ENCODE data around the gene CACNB1. TPM values are rescaled to one million over a fixed set of nuclear protein-coding genes. Genes with fewer than 3 reads are reported as not detected.

Gene CACNB1
- total RNA-seq, 2 donors from 2014 or later: 3.6 to 13.4 TPM

DNA sequence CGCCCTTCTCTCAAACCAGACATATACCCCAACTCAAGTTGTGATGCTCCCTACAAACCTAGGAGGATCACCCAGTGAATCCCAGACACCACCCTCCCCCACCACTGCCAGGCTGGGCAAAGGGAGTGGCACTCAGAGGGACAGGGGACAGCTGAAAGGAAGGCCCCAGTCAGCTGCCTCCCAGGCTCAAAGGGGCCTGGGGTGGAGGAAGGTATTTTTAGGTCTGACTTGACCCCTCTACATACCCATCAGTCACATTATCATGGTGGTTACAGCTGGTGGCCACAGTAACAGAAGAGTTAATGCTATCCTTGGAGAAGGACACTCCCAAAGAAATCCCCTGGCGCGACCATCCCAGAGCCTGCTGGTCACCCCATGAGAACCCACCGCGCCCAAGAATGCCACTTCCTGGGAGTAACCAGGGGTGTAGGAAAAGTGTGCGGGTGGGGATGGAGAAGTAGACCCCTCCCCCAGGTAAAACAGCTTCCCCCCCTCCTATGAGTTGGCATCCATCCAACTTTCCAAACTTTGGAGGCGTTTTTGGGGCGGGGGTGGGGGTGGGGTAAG, 1.1 kb downstream of the CACNB1 start:
- Histone ChIP-seq H3K27ac (peak overlapping the region; percentile 81 to 86), H3K4me1 (peaks cover 0 to 49% of the 10 kb centered on the region in 2 donors), H3K27me3 (no peaks in the 10 kb centered on the region), H3K36me3 (peaks cover 2% of the 10 kb centered on the region), H3K9me3 (no peaks in the 10 kb centered on the region), H3K4me3 (peak overlapping the region; percentile 62 to 82)
- no peak for DNase-seq (ENCODE audit: low spot score)
- TF ChIP-seq, protein P1, sequence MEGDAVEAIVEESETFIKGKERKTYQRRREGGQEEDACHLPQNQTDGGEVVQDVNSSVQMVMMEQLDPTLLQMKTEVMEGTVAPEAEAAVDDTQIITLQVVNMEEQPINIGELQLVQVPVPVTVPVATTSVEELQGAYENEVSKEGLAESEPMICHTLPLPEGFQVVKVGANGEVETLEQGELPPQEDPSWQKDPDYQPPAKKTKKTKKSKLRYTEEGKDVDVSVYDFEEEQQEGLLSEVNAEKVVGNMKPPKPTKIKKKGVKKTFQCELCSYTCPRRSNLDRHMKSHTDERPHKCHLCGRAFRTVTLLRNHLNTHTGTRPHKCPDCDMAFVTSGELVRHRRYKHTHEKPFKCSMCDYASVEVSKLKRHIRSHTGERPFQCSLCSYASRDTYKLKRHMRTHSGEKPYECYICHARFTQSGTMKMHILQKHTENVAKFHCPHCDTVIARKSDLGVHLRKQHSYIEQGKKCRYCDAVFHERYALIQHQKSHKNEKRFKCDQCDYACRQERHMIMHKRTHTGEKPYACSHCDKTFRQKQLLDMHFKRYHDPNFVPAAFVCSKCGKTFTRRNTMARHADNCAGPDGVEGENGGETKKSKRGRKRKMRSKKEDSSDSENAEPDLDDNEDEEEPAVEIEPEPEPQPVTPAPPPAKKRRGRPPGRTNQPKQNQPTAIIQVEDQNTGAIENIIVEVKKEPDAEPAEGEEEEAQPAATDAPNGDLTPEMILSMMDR (IDR thresholded peaks at IDR 0.05): no peak

DNA sequence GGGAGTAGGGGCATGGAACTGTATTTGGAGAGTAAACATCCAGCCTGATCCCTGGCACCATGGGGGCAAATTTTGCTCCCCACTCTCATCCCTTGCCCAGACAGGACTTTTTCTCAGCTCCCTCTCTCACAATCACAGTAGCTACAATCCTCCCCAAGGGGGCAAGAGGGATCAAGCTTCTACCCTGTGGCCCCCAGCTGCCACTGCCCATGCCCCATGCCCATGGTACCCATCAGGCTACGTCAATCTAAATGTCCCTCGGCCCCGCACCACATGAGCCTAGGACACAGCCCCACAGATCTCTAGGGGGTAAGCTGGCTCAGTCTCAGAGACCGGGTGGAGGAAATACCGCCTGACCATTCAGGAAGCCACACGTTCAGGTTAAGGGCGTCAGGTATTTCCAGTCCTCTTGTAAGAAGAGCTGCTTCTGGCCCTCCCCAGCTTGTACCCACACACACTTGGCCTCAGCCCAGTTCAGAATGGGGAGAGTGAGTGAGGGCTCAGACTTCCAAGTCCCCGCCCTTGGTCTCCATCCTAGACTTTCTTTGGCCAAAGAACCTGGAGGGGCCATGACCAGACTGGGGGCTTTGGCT, 1.8 kb downstream of the CACNB1 start:
- Histone ChIP-seq H3K4me3 (peak overlapping the region in 1 of 2 donors; percentile 82), H3K9me3 (no peaks in the 10 kb centered on the region), H3K4me1 (peaks cover 0 to 42% of the 10 kb centered on the region in 2 donors), H3K36me3 (no peaks in the 10 kb centered on the region), H3K27ac (peak overlapping the region; percentile 81 to 86), H3K27me3 (no peaks in the 10 kb centered on the region)
- DNase-seq (ENCODE audit: low spot score): no peak
- TF ChIP-seq, protein P1 (IDR thresholded peaks at IDR 0.05): no peak

DNA sequence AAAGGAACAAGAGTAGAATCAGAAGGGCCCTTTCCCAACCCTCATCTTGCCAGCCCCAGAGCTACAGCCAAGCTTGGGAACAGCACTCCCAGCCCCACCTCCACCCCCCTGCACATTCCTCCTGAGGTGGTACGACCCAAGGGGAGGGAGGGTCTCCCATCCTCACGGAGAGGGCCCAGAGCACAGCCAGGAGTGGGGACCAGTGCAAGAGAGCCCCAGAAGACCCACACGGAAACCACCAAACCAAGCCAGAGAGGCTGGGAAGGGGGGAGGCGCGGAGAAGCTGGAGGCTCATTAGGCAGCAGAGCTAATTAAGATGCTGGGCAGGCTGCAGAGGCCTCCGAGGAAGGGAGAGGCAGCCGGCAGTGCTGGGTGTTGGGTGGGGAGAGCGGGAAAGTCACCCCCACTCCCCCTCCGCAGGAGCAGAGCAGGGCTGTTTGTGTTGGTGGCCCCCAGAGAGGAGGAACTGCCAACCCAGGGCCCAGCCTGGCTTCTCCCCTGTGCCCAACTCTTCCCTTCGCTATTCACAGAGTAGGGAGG, 2.4 kb downstream of the CACNB1 start:
- no peak for DNase-seq (ENCODE audit: low spot score)
- peaks cover 0 to 40% of the 10 kb centered on the region in 2 donors for H3K4me1 ChIP-seq
- H3K27me3 ChIP-seq: no peaks in the 10 kb centered on the region
- TF ChIP-seq, protein P1 (IDR thresholded peaks at IDR 0.05): no peak
- no peaks in the 10 kb centered on the region for H3K9me3 ChIP-seq
- peak overlapping the region; percentile 81 to 86 for H3K27ac ChIP-seq
- H3K4me3 ChIP-seq: no peak overlapping the region
- peaks cover 5% of the 10 kb centered on the region for H3K36me3 ChIP-seq

DNA sequence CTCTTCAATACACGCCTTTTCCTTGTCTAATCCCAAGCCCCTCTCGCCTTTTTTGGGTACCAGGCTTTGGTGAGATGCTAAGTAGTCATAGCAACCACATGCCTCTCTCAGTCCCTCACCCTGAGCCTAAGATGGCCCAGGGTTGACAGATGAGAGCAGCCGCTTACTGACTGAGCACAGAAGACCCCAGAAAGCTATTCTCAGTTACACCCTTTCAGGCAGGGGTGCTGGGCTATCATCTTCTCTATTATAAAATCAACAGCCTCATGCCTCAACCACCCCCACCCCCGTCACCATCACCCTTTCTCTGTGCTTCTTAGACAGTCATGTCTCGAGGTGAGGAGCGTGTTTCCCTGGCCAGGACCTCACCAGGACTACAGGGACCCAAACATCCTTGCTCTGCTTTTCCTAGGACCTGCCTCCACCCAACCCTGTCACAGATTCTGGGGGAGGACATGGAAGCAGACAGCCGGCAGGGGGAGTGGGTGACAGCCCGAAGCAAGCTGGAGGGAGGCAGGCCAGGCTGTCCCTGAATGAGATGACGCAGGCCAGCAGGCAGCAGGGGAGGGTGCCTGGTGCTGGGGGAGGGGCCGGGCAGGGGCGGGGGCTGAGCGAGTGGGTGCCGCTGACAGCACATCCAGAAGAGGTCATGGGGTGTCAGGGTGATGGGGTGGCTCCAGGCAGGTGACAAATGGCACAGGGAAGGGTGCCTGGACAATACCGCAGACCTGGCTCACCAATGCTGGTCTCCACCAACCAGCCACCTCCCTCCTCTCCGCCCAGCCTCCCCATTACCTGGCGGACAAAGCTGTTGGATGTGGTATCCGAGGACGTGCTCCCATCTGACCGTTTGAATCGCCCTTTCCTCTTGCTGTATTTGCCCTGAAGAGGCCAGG, 3.1 kb downstream of the CACNB1 start:
- TF ChIP-seq, protein P1 (IDR thresholded peaks at IDR 0.05): peak; percentile 16 to 63
- Histone ChIP-seq H3K9me3 (no peaks in the 10 kb centered on the region), H3K27ac (peak overlapping the region; percentile 81 to 86), H3K4me1 (peaks cover 0 to 38% of the 10 kb centered on the region in 2 donors), H3K27me3 (no peaks in the 10 kb centered on the region), H3K4me3 (no peak overlapping the region), H3K36me3 (peaks cover 7% of the 10 kb centered on the region)
- DNase-seq (ENCODE audit: low spot score): peak; percentile 80

DNA sequence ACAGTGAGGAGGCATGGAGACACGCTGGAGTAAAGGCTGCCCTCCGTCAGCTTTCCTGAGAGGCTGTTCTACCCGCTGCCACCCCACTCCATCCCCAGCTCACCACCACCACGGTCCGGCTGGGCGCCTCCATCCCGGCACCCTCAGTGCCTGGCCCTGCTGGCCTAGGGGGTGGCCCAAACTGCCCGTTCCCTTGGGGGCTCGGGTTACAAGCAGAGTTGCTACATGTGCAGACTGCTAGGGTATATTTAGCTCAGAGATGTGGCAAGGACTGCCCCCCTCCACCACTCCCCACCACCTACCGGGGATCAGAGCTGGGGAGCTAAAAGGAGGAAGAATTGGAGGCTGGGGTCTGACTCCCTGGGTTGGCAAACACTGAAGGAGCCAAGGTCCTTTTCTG, 4.1 kb downstream of the CACNB1 start:
- H3K4me3 ChIP-seq: no peak overlapping the region
- DNase-seq (ENCODE audit: low spot score): no peak
- no peaks in the 10 kb centered on the region for H3K9me3 ChIP-seq
- H3K36me3 ChIP-seq: peaks cover 7% of the 10 kb centered on the region
- H3K4me1 ChIP-seq: peaks cover 0 to 35% of the 10 kb centered on the region in 2 donors
- TF ChIP-seq, protein P1 (IDR thresholded peaks at IDR 0.05): no peak
- H3K27ac ChIP-seq: no peak overlapping the region
- no peaks in the 10 kb centered on the region for H3K27me3 ChIP-seq

Data from right atrium auricular region (tissue), 2 donors.